ENCODE results near the gene PLCG2. TPM values are rescaled to one million over a fixed set of nuclear protein-coding genes. Genes with fewer than 3 reads are reported as not detected.
"Not testable (repeated sequence)": the region's sequence is repeated elsewhere in the genome, so short reads cannot be mapped to it uniquely, and the experiment has no call there.

The PLCG2 gene
- total RNA-seq, 1 donor from 2014 or later, result 47.6 TPM

- H3K4me3 ChIP-seq, result no peak overlapping the region
- peaks cover 9% of the 10 kb centered on the region for H3K4me1 ChIP-seq
- TF ChIP-seq CTCF (IDR thresholded peaks at IDR 0.05), result no peak
- no peaks in the 10 kb centered on the region for H3K27me3 ChIP-seq
- intact Hi-C loops (cut with DNase I), result no loop called here
- no peak for ATAC-seq
- H3K9me3 ChIP-seq, result no peaks in the 10 kb centered on the region
- no peak for DNase-seq
- H3K27ac ChIP-seq, result no peak overlapping the region
- no peaks in the 10 kb centered on the region for H3K36me3 ChIP-seq
Measured at GRCh38 chr16:81740169-81740568, 38.9 kb upstream of the PLCG2 start.

GRCh38 chr16:81741430-81741770 is 37.7 kb upstream of the PLCG2 start:
- H3K27me3 ChIP-seq; DNase-seq; H3K27ac ChIP-seq; H3K4me3 ChIP-seq; intact Hi-C loops (cut with DNase I); H3K9me3 ChIP-seq; ATAC-seq; H3K36me3 ChIP-seq: not testable (repeated sequence)
- peaks cover 16% of the 10 kb centered on the region for H3K4me1 ChIP-seq

GRCh38 chr16:81744385-81744784 is 34.7 kb upstream of the PLCG2 start:
- H3K4me1 ChIP-seq, result peaks cover 8% of the 10 kb centered on the region
- no peaks in the 10 kb centered on the region for H3K9me3 ChIP-seq
- H3K4me3 ChIP-seq, result no peak overlapping the region
- H3K36me3 ChIP-seq, result no peaks in the 10 kb centered on the region
- ATAC-seq (no peak), DNase-seq (no peak)
- intact Hi-C loops (cut with DNase I), result no loop called here
- no peak for TF ChIP-seq CTCF (IDR thresholded peaks at IDR 0.05)
- H3K27ac ChIP-seq, result no peak overlapping the region
- H3K27me3 ChIP-seq, result no peaks in the 10 kb centered on the region

- no peaks in the 10 kb centered on the region for H3K9me3 ChIP-seq
- peaks cover 8% of the 10 kb centered on the region for H3K4me1 ChIP-seq
- no peaks in the 10 kb centered on the region for H3K27me3 ChIP-seq
- intact Hi-C loops (cut with DNase I), result no loop called here
- no peaks in the 10 kb centered on the region for H3K36me3 ChIP-seq
- no peak overlapping the region for H3K4me3 ChIP-seq
- no peak for ATAC-seq
- no peak for TF ChIP-seq CTCF (IDR thresholded peaks at IDR 0.05)
- no peak overlapping the region for H3K27ac ChIP-seq
- no peak for DNase-seq
Measured at GRCh38 chr16:81744911-81745310, 34.2 kb upstream of the PLCG2 start.

GRCh38 chr16:81745704-81746558 is 33.2 kb upstream of the PLCG2 start:
- no peaks in the 10 kb centered on the region for H3K9me3 ChIP-seq
- H3K4me3 ChIP-seq, result peak overlapping the region; percentile 45
- DNase-seq (peak; percentile 85), ATAC-seq (peak; percentile 93)
- no peaks in the 10 kb centered on the region for H3K27me3 ChIP-seq
- H3K27ac ChIP-seq, result peak overlapping the region; percentile 9
- no peak for TF ChIP-seq CTCF (IDR thresholded peaks at IDR 0.05)
- peaks cover 8% of the 10 kb centered on the region for H3K4me1 ChIP-seq
- no peaks in the 10 kb centered on the region for H3K36me3 ChIP-seq
- intact Hi-C loops (cut with DNase I), result no loop called here

GRCh38 chr16:81746566-81746965 is 32.5 kb upstream of the PLCG2 start:
- peaks cover 8% of the 10 kb centered on the region for H3K4me1 ChIP-seq
- peak overlapping the region; percentile 45 for H3K4me3 ChIP-seq
- H3K27me3 ChIP-seq, result no peaks in the 10 kb centered on the region
- DNase-seq (no peak), ATAC-seq (no peak)
- no peak for TF ChIP-seq CTCF (IDR thresholded peaks at IDR 0.05)
- no peaks in the 10 kb centered on the region for H3K9me3 ChIP-seq
- H3K36me3 ChIP-seq, result no peaks in the 10 kb centered on the region
- H3K27ac ChIP-seq, result no peak overlapping the region
- intact Hi-C loops (cut with DNase I), result no loop called here

Data from upper lobe of right lung (tissue), 1 donor.